Posterior cingulate gyrus (tissue), 11 donors: ENCODE data around the gene LKAAEAR1.

Experiments used
- DNase-seq, 10 donors: peaks; one replicate each; pipeline versions ENCODE4 v3.0.0 to v3.0.0-alpha.2; 2020 to 2021; ENCODE audit warnings: mixed read lengths in 3 of 10
- intact Hi-C: fragments of 100-400 bp; cut with DNase I; formaldehyde crosslinking; loops from one replicate; pipeline ENCODE4 v1.15.1; 2023

LKAAEAR1 gene

GRCh38 chr20:64070244-64070993 lies 13.8 kb downstream of the LKAAEAR1 start:
- no peak for DNase-seq

GRCh38 chr20:64069614-64070243 lies 14.5 kb downstream of the LKAAEAR1 start:
- no peak for DNase-seq
- intact Hi-C loops: no loop called here

More at GRCh38 chr20:64070244-64070993, 13.8 kb downstream of the LKAAEAR1 start:
- intact Hi-C loops: no loop called here

GRCh38 chr20:64069209-64069613 lies 15.0 kb downstream of the LKAAEAR1 start:
- intact Hi-C loops: no loop called here
- DNase-seq: no peak

- no peak for DNase-seq
- intact Hi-C loops: no loop called here
Observed at GRCh38 chr20:64068386-64069208, 15.6 kb downstream of the LKAAEAR1 start.

- intact Hi-C loops: no loop called here
- no peak for DNase-seq
Observed at GRCh38 chr20:64067733-64068307, 16.4 kb downstream of the LKAAEAR1 start.

GRCh38 chr20:64067005-64067632 lies 17.1 kb downstream of the LKAAEAR1 start:
- intact Hi-C loops: no loop called here
- DNase-seq: no peak

- intact Hi-C loops: no loop called here
- DNase-seq: no peak
Observed at GRCh38 chr20:64065974-64066343, 18.2 kb downstream of the LKAAEAR1 start.

GRCh38 chr20:64065062-64065973 lies 18.9 kb downstream of the LKAAEAR1 start:
- intact Hi-C loops: no loop called here

GRCh38 chr20:64064145-64064698 lies 20.0 kb downstream of the LKAAEAR1 start:
- no peak for DNase-seq
- intact Hi-C loops: loop anchor here (5.0 kb wide), 2 partner anchors 82 to 167 kb away; partner anchors contain the start of genes DNAJC5 and PRPF6

More at GRCh38 chr20:64065062-64065973, 18.9 kb downstream of the LKAAEAR1 start:
- no peak for DNase-seq

- intact Hi-C loops: loop anchor here (1.0 to 5.0 kb wide), 3 partner anchors 81 to 166 kb away; partner anchors contain the start of genes DNAJC5, PRPF6 and UCKL1
- peak in 5 of 10 donors; percentile 51 to 92 (median 56) for DNase-seq
Observed at GRCh38 chr20:64063389-64064144, 20.6 kb downstream of the LKAAEAR1 start.

- DNase-seq: peak; percentile 95 to 100 (median 99)
- intact Hi-C loops: loop anchor here (1.0 to 5.0 kb wide), 3 partner anchors 80 to 165 kb away; partner anchors contain the start of genes DNAJC5, PRPF6 and UCKL1
Observed at GRCh38 chr20:64062596-64063388, 21.4 kb downstream of the LKAAEAR1 start, which contains the start of gene TCEA2. TCEA2 (plus strand) TSS chr20:64063198; CDS start chr20:64063313, 115 bp downstream.

- intact Hi-C loops: loop anchor here (5.0 kb wide), 2 partner anchors 80 to 165 kb away; partner anchors contain the start of genes DNAJC5 and PRPF6
- no peak for DNase-seq
Observed at GRCh38 chr20:64062276-64062595, 22.0 kb downstream of the LKAAEAR1 start.

GRCh38 chr20:64058536-64058935 lies 25.7 kb downstream of the LKAAEAR1 start:
- intact Hi-C loops: no loop called here

GRCh38 chr20:64057628-64058498 lies 26.3 kb downstream of the LKAAEAR1 start:
- DNase-seq: peak in 9 of 10 donors; percentile 52 to 92 (median 67)
- intact Hi-C loops: no loop called here

More at GRCh38 chr20:64058536-64058935, 25.7 kb downstream of the LKAAEAR1 start:
- peak in 3 of 10 donors; percentile 49 to 92 (median 85) for DNase-seq

- intact Hi-C loops: no loop called here
- DNase-seq: no peak
Observed at GRCh38 chr20:64056889-64057627, 27.1 kb downstream of the LKAAEAR1 start.

GRCh38 chr20:64056639-64056888 lies 27.6 kb downstream of the LKAAEAR1 start:
- no peak for DNase-seq
- intact Hi-C loops: no loop called here
